ENCODE results near the gene CAPN6. TPM values are rescaled to one million over a fixed set of nuclear protein-coding genes. Genes with fewer than 3 reads are reported as not detected.

CAPN6 gene
- total RNA-seq, result under 1 TPM; 0.14 to 0.63 TPM

- H3K4me1 ChIP-seq (ENCODE audit: control insufficient read depth in 1 of 2, low read depth in 2 of 2), result no peaks in the 10 kb centered on the region
- no peaks in the 10 kb centered on the region for H3K36me3 ChIP-seq
- H3K4me3 ChIP-seq, result peak within 1 kb of the TSS; percentile 50
- H3K9me3 ChIP-seq, result no peaks in the 10 kb centered on the region
- no peak for TF ChIP-seq CTCF (IDR thresholded peaks at IDR 0.05)
- DNase-seq (ENCODE audit: low spot score) (no peak), ATAC-seq (ENCODE audit: insufficient number of reproducible peaks, low FRiP score, low read depth) (no peak)
- no peaks in the 10 kb centered on the region for H3K27me3 ChIP-seq (replicated peaks; ENCODE audit: insufficient read depth)
- no peak within 1 kb of the TSS for H3K27ac ChIP-seq
These were observed at the start of gene CAPN6 for GRCh38 chrX:111270339-111270738. Gene CAPN6, minus strand, starts transcription at chrX:111270483. Its CDS starts 6,547 bp downstream, at chrX:111263936.

GRCh38 chrX:111319451-111319850 is 49.2 kb upstream of the CAPN6 start:
- H3K4me1 ChIP-seq (ENCODE audit: control insufficient read depth in 1 of 2, low read depth in 2 of 2), result no peaks in the 10 kb centered on the region
- no peak for TF ChIP-seq CTCF (IDR thresholded peaks at IDR 0.05)
- no peak for ATAC-seq (ENCODE audit: insufficient number of reproducible peaks, low FRiP score, low read depth)
- no peak for DNase-seq (ENCODE audit: low spot score)
- H3K27ac ChIP-seq, result no peak overlapping the region
- H3K4me3 ChIP-seq, result no peak overlapping the region
- no peaks in the 10 kb centered on the region for H3K27me3 ChIP-seq (replicated peaks; ENCODE audit: insufficient read depth)
- no peaks in the 10 kb centered on the region for H3K36me3 ChIP-seq
- H3K9me3 ChIP-seq, result no peaks in the 10 kb centered on the region

GRCh38 chrX:111318901-111319300 is 48.6 kb upstream of the CAPN6 start:
- ATAC-seq (ENCODE audit: insufficient number of reproducible peaks, low FRiP score, low read depth), result no peak
- DNase-seq (ENCODE audit: low spot score), result no peak
- H3K27me3 ChIP-seq (replicated peaks; ENCODE audit: insufficient read depth), result no peaks in the 10 kb centered on the region
- no peak for TF ChIP-seq CTCF (IDR thresholded peaks at IDR 0.05)
- no peak overlapping the region for H3K4me3 ChIP-seq
- H3K4me1 ChIP-seq (ENCODE audit: control insufficient read depth in 1 of 2, low read depth in 2 of 2), result no peaks in the 10 kb centered on the region
- no peak overlapping the region for H3K27ac ChIP-seq
- H3K9me3 ChIP-seq, result no peaks in the 10 kb centered on the region
- no peaks in the 10 kb centered on the region for H3K36me3 ChIP-seq

GRCh38 chrX:111309083-111309482 is 38.8 kb upstream of the CAPN6 start:
- Histone ChIP-seq H3K9me3 (no peaks in the 10 kb centered on the region), H3K36me3 (no peaks in the 10 kb centered on the region), H3K4me1 (ENCODE audit: control insufficient read depth in 1 of 2, low read depth in 2 of 2) (no peaks in the 10 kb centered on the region), H3K4me3 (no peak overlapping the region), H3K27me3 (replicated peaks; ENCODE audit: insufficient read depth) (no peaks in the 10 kb centered on the region), H3K27ac (no peak overlapping the region)
- DNase-seq (ENCODE audit: low spot score), result no peak
- no peak for ATAC-seq (ENCODE audit: insufficient number of reproducible peaks, low FRiP score, low read depth)
- no peak for TF ChIP-seq CTCF (IDR thresholded peaks at IDR 0.05)

- Histone ChIP-seq H3K4me1 (ENCODE audit: control insufficient read depth in 1 of 2, low read depth in 2 of 2) (no peaks in the 10 kb centered on the region), H3K4me3 (no peak overlapping the region), H3K36me3 (no peaks in the 10 kb centered on the region), H3K9me3 (no peaks in the 10 kb centered on the region), H3K27me3 (replicated peaks; ENCODE audit: insufficient read depth) (no peaks in the 10 kb centered on the region), H3K27ac (no peak overlapping the region)
- TF ChIP-seq CTCF (IDR thresholded peaks at IDR 0.05), result no peak
- ATAC-seq (ENCODE audit: insufficient number of reproducible peaks, low FRiP score, low read depth) (no peak), DNase-seq (ENCODE audit: low spot score) (no peak)
These were observed 37.8 kb upstream of the CAPN6 start for GRCh38 chrX:111308039-111308438.

Measured in thoracic aorta (tissue), 2 donors.